ENCODE measurements around the gene IPO8.

DNA sequence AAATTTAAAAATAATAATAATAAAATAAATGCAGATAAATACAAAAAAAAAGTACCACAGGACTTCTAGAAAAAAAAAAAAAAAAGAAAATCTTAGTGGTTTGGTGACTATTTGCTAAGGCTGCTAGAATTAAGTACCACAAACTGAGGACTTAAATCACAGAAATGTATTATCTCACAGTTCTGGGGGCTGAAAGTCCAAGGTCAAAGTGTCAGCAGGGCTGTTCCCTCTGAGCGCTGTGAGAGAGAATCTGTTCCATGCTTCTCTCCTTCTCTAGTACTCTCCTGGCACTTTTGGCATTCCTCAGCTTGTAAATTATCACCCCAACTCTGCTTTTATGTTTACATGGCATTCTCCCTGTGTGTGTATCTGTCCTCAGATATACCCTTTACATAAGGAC, 101.2 kb downstream of the IPO8 start:
- TF ChIP-seq, protein P1, sequence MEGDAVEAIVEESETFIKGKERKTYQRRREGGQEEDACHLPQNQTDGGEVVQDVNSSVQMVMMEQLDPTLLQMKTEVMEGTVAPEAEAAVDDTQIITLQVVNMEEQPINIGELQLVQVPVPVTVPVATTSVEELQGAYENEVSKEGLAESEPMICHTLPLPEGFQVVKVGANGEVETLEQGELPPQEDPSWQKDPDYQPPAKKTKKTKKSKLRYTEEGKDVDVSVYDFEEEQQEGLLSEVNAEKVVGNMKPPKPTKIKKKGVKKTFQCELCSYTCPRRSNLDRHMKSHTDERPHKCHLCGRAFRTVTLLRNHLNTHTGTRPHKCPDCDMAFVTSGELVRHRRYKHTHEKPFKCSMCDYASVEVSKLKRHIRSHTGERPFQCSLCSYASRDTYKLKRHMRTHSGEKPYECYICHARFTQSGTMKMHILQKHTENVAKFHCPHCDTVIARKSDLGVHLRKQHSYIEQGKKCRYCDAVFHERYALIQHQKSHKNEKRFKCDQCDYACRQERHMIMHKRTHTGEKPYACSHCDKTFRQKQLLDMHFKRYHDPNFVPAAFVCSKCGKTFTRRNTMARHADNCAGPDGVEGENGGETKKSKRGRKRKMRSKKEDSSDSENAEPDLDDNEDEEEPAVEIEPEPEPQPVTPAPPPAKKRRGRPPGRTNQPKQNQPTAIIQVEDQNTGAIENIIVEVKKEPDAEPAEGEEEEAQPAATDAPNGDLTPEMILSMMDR (IDR thresholded peaks at IDR 0.05), result no peak
- TF ChIP-seq POLR2A (IDR thresholded peaks at IDR 0.05), result no peak

Measured in ovary (tissue), 3 donors.